ES-I3 (cell line): Measurements from ENCODE around the gene CD40LG.

Source experiments
- H3K36me3 ChIP-seq: 2 replicates; pipeline ENCODE4 v1.6.1; 2013; ENCODE audit warnings: mild to moderate bottlenecking, low read length, control low read depth, moderate library complexity; ENCODE audit not compliant: insufficient read depth
- H3K4me1 ChIP-seq: 2 replicates; pipeline ENCODE4 v1.6.1; 2013; ENCODE audit warnings: mild to moderate bottlenecking, control low read depth, low read length; ENCODE audit not compliant: insufficient read depth
- H3K9ac ChIP-seq: 2 replicates; pipeline ENCODE4 v1.6.1; 2013; ENCODE audit warnings: low read depth, mild to moderate bottlenecking, low read length, moderate library complexity
- H3K9me3 ChIP-seq: 2 replicates; pipeline ENCODE4 v1.6.1; 2013; ENCODE audit warnings: mild to moderate bottlenecking, low read length, moderate library complexity; ENCODE audit not compliant: control insufficient read depth, insufficient read depth

Gene CD40LG

DNA sequence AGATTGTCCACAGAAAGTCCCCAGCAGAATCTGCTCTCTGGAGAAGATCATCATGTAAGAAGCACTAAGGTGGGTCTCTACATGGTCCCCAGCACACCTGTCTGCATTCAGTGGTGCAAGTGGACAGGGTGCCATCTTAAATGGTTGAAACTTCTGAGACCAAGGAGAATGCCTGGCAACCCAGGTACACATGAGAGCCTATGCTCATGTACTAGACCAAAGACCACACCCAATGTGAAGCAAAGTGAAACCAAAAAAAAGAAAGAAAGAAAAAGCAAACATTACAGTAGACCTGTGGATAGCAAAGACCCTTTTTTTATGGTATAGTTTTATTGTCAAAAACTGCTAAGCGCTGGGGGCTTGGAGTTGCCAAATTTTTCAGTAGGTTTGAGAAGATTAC is 15.0 kb downstream of the CD40LG start:
- H3K9ac ChIP-seq = no peak overlapping the region
- no peaks in the 10 kb centered on the region for H3K9me3 ChIP-seq
- no peaks in the 10 kb centered on the region; the same call in 1 of the 2 replicates for H3K4me1 ChIP-seq
- no peaks in the 10 kb centered on the region; the same call in 1 of the 2 replicates for H3K36me3 ChIP-seq

DNA sequence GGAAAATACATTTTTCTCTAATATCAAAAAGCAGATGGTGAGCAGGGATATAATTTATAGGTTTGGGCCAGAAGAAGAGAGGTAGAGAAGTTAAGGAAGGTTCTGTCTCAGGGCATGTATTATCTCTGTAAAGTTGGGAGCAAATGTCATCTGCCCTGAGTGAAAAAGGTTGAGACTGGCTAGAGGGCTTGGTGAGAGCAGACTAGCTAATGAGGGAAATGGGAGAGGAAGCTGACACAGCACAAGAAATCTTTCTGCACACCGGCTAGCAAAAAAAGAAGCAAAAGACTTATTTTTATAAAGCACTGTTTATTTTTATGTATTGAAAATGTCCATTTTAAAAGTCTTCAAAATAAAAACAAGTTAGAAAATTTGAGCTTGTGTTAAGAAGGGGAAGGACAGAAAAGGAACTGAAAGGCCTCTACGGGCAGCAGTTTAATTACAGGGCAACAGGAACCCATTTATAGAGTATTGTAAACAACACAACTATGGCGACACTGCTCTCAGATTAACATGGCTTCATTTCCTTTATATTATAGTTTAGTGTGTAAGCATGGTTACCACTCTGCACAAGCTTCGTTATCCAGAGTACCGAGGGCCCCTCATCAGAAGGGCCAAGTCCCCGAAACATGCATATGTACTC is 17.4 kb downstream of the CD40LG start:
- no peaks in the 10 kb centered on the region; the same call in 1 of the 2 replicates for H3K4me1 ChIP-seq
- H3K9ac ChIP-seq = no peak overlapping the region
- no peaks in the 10 kb centered on the region; the same call in 1 of the 2 replicates for H3K36me3 ChIP-seq
- H3K9me3 ChIP-seq = no peaks in the 10 kb centered on the region

DNA sequence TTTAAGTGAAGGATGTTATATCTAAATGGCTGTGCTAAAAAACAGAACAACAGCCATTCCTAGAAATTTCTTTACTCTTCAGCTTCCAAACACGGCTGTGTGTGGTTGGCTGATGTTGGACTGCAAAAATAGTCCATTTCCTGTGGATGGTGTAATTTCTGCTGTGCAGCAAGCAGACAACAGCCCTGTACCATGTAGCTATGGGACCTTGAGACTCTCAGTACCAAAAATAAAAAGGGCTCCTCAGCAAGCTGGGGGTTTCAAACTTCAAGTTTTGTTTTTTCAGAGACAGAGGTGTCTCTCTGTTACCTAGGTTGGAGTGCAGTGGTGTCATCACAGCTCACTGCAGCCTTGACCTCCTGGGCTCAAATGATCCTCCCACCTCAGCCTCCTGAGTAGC is 18.1 kb downstream of the CD40LG start:
- Histone ChIP-seq H3K36me3 (no peaks in the 10 kb centered on the region; the same call in 1 of the 2 replicates), H3K9me3 (no peaks in the 10 kb centered on the region), H3K9ac (no peak overlapping the region), H3K4me1 (no peaks in the 10 kb centered on the region; the same call in 1 of the 2 replicates)

DNA sequence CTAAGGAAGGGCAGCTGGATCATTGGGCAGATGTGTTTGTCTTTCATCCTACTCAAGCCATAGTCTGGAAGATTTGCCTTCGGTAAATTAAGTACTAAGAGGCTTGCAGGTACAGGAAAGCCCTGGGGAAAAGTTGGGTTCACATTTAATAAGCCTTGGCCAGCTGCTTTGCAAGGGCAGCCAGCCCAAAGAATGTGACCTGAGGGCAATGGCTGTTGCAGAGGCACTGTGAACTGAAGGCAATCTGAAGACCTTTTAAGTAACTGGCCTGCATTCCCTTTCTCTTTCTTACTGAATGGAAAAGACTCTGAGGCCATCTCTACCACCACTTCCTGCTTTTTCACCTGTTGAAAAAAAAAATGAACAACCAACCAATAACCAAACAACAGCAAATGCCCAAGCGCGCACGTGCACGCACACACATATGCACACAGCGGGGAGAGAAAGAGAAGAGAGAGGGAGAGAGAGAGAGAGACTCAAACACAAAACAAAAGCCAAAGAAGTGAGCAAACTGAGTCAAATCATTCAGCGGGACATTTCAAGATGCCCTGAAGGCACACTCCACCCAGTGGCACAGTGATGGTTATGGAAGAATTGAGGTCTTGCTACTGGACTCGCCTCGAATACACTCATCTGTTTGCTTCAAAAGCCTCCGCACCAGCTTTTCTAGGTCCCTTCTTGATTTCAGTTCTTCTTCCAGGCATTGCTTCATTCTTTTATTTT is 19.6 kb downstream of the CD40LG start:
- Histone ChIP-seq H3K36me3 (no peaks in the 10 kb centered on the region; the same call in 1 of the 2 replicates), H3K9ac (no peak overlapping the region), H3K4me1 (no peaks in the 10 kb centered on the region; the same call in 1 of the 2 replicates), H3K9me3 (no peaks in the 10 kb centered on the region)

DNA sequence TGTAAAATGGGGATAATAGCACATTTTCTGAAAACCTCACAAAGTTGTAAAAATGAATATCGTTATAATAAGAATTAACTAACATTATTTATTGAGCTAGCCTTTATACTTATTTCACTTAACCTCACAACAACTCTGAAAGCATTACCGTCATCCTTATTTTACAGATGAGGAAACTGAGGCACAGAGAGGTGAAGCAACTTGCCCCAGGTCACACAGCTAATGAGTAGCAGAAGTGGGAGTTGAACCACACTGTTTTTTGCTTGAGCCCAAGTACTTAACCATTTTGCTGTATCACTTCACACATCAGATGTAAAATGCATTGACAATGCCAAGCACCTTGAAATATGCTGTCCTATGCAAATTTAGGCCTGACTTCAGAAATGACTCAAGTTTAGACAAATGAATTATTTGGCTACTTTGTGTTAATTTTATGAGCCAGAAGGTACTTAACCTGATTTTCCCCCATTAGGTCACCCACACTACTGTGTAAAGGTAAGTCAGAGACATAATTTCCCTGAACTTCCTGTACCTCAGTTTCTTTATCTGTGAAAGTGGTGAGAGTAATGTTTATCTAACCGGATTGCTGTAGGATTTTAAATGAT is 23.1 kb downstream of the CD40LG start:
- Histone ChIP-seq H3K36me3 (no peaks in the 10 kb centered on the region; the same call in 1 of the 2 replicates), H3K9ac (no peak overlapping the region), H3K4me1 (no peaks in the 10 kb centered on the region; the same call in 1 of the 2 replicates), H3K9me3 (no peaks in the 10 kb centered on the region)

DNA sequence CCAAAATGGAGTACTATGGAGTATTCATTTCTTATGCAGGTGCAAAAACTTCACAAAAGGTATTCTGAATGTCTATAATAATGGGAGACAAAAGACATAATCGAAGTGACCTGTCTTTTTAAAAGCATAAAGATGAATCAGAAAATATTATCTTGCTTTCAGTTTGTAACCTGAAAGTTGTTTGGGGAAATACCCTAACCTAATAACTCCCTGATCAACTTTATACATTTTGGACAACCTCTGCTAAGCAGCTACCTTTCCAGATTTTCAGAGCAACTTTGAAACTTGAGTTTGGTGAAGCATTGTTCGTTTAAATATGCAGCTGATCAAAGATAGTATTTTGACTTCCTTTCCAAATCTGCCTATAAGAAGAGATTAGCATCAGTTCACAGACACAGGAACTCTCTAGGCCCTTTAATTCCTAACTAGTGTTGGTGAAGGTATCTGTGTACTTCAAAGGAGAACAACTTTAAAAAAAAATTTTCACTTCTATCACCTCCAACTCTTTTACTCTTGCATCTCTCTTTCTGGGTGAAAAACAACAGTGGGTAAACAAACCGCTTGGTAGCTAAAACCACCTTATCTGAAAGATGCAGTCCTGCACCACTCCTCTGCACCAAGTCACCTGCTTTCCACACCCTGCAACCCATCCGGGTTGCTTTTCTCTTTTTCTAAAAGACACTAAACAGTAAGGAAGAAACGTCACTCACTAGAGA is 26.5 kb downstream of the CD40LG start:
- H3K9me3 ChIP-seq = no peaks in the 10 kb centered on the region
- no peaks in the 10 kb centered on the region for H3K4me1 ChIP-seq

DNA sequence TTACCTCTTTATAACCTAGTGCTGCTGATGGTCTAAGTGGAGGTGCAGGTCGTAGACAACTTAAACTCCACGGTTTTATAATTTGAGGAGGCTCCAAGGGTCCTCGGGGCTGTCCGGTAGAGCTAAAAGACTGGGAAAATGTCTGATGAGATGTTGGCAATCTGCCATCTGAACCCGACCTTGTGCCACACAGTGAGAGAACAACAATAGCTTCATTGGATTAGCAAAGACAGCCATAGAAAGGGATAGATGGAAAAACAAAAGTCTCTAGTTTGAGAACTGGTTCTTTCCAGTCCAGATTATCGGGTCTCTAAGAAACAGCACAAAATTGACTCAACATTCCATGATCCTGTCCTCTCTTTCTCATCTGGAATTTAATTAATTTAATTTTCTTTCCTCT is 31.6 kb downstream of the CD40LG start:
- Histone ChIP-seq H3K9ac (no peak overlapping the region), H3K36me3 (no peaks in the 10 kb centered on the region), H3K9me3 (no peaks in the 10 kb centered on the region), H3K4me1 (no peaks in the 10 kb centered on the region)

More for the DNA sequence above, 26.5 kb downstream of the CD40LG start:
- Histone ChIP-seq H3K36me3 (no peaks in the 10 kb centered on the region), H3K9ac (no peak overlapping the region)

DNA sequence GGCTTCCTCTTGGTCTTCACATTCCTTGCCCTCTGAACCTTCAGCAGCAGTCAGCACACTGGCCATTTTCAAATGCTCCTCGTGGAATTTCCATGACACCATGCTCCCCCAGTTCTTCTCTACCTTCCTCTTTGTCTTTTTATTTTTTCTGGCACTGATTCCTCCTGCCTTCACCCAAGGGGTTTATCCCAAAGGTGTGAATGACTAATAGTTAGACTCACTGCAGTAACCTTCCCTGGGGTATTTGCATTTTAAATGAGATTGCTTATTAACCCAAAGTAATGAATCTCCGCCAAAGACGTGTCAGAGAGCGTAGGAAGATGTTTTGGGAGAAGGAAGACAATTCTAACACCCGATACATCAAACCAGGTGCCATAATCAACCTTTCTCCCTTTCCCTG is 36.2 kb downstream of the CD40LG start:
- no peaks in the 10 kb centered on the region for H3K36me3 ChIP-seq
- no peak overlapping the region for H3K9ac ChIP-seq
- H3K9me3 ChIP-seq = no peaks in the 10 kb centered on the region
- peaks cover under 1% of the 10 kb centered on the region; the same call in 1 of the 2 replicates for H3K4me1 ChIP-seq

DNA sequence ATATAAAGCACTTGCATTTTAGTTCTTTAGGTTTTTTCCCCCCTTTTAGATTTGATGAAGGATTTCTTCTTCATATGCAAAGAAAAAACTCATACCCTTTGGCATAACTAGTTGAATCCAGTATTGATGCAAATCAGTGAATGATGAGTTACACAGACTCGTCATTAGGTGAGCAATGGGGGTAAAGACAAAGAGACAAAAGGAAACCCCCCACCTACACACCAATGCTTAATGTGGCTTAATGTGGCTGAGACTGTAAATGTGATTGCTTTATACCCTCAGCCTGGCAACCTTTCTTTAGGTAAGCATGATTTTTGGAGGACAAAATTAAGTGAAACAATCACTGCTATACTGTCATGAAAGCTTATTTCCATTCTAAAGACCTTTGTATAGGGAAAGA is 39.5 kb downstream of the CD40LG start:
- Histone ChIP-seq H3K9me3 (no peaks in the 10 kb centered on the region), H3K36me3 (no peaks in the 10 kb centered on the region), H3K4me1 (peaks cover 12% of the 10 kb centered on the region), H3K9ac (no peak overlapping the region)

DNA sequence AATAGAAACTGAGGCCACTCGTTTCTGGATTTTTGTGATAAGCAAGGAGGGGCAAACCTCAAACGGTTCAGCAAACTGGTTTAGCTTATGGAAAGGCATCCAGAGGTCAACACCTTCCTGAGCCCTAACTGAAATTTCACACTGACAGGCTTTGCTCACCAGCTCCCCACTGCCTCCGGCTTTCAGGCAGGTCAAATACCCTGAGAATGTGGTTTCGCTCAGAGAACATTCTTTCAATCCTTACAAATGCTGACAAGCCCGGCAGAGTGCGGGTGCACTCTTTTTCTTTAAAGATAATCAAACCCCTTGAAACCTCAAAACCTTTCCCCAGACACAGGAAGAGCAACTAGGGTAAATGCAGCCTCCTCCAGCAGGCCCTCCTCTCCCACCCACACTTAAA is 41.5 kb downstream of the CD40LG start:
- no peaks in the 10 kb centered on the region for H3K9me3 ChIP-seq
- H3K36me3 ChIP-seq = no peaks in the 10 kb centered on the region
- H3K9ac ChIP-seq = no peak overlapping the region
- H3K4me1 ChIP-seq = peaks cover 13% of the 10 kb centered on the region

DNA sequence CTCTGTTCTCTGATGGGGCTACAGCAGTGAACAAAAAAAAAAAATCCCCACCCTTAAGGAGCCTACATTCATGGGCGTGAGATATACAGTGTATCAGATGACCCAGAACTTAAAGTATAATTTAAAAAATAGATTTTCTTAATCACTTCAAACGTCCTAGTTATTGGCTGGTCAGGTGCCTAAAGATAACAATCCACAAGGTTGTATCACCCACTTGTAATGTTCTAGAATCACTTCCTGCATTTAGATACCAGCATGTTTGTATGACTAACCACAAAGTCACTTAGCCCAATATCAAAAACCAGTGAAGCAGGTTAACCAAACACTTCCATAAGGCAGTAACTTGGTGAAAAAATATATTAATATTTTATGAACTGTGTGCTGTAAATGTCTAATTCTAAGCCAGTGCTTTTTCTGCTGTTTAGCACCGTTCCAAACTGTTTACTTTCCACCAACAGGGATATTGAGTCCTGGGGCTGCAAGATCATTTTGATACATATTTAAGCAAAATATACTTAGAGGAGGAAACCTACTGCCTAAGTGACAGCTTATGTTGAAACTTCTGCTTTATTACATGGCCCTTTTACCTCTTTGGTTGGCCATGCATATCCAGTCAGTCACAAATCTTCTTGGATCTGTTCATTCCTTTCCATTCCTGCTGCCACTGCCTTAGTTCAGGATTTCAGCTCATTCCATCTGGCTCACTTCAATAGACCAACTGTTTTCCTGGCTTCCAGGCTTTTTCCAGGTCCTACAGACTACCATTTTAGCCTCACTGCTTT is 43.3 kb downstream of the CD40LG start:
- no peaks in the 10 kb centered on the region for H3K9me3 ChIP-seq
- H3K36me3 ChIP-seq = no peaks in the 10 kb centered on the region
- H3K9ac ChIP-seq = no peak overlapping the region
- peaks cover 17% of the 10 kb centered on the region for H3K4me1 ChIP-seq

DNA sequence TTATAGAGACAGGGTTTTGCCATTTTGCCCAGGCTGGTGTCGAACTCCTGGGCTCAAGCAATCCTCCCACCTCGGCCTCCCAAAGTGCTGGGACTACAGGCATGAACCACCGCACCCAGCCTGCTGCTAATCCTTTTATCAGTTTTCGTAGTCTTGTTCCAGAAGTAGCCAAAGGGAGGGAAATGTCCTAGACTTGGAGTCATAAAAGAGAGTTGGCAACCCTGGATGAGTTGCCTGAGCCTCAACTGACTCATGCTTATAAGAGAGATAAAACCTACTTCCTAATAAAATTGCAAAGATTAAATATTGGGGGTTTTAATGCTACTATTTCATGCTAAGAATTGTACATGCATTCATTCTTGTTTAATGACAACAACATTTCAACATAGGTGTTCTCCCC is 44.3 kb downstream of the CD40LG start:
- no peak overlapping the region for H3K9ac ChIP-seq
- peaks cover 17% of the 10 kb centered on the region for H3K4me1 ChIP-seq
- H3K9me3 ChIP-seq = no peaks in the 10 kb centered on the region
- no peaks in the 10 kb centered on the region for H3K36me3 ChIP-seq

DNA sequence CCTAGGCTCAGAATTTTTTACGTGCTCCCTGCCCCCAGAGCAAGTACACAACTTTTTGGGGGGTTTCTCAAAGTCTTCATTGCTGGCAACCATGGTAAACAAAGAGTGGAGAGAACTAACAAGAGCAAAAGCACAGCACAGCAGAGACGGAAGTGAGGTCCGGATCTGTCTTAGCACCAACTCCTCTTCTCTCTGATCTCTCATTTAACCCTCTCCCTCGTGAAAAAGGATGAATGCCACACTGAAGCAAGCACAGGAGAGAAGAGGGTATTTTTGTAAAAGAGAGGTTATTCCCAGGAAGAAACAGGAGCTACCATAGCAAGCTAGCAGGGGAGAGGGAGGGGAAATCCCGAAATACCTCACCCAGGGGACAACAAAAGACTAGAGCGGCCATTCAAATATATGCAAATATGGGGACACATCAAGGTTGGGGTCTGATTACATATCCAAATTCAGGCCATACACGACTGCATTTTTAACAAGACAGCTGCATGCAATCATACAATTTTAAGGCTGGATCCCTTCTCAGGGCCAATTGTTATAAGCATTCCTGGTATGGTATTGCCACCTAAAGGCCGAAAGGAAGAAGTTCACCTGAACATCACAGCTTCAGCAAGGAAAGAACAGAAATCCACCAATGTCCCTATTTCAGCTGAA is 46.6 kb downstream of the CD40LG start:
- H3K9me3 ChIP-seq = no peaks in the 10 kb centered on the region
- no peaks in the 10 kb centered on the region for H3K36me3 ChIP-seq
- peaks cover 12% of the 10 kb centered on the region for H3K4me1 ChIP-seq
- H3K9ac ChIP-seq = no peak overlapping the region; the same call in 1 of the 2 replicates
